ENCODE data around the gene ROBO2. TPM values are rescaled to one million over a fixed set of nuclear protein-coding genes. Genes with fewer than 3 reads are reported as not detected.

Gene ROBO2
- total and polyA plus RNA-seq, 11 donors, result 0.04 to 0.93 (median 0.06) TPM; not detected in 6

GRCh38 chr3:77147836-77148578, 108.1 kb downstream of the ROBO2 start:
- no peaks in the 10 kb centered on the region for H3K27me3 ChIP-seq
- ATAC-seq (no peak), DNase-seq (no peak)
- no peaks in the 10 kb centered on the region for H3K36me3 ChIP-seq
- intact Hi-C loops (cut with DNase I), result no loop called here
- no peak overlapping the region for H3K27ac ChIP-seq
- TF ChIP-seq CTCF (IDR thresholded peaks at IDR 0.05) (no peak), POLR2A (IDR thresholded peaks at IDR 0.05) (no peak)
- H3K9me3 ChIP-seq, result no peaks in the 10 kb centered on the region
- WGBS, 4 donors, result 62 to 72% (median 66%) methylated on average over 8 of the region's 8 CpGs
- H3K4me3 ChIP-seq, result no peak overlapping the region
- no peaks in the 10 kb centered on the region for H3K4me1 ChIP-seq

GRCh38 chr3:77149382-77149781, 109.5 kb downstream of the ROBO2 start:
- 78 to 92% (median 85%) methylated on average over 2 of the region's 2 CpGs for WGBS, 4 donors
- no peak overlapping the region for H3K4me3 ChIP-seq
- no peak for DNase-seq
- ATAC-seq, result no peak
- intact Hi-C loops (cut with DNase I), result no loop called here
- no peaks in the 10 kb centered on the region for H3K9me3 ChIP-seq
- H3K27me3 ChIP-seq, result no peaks in the 10 kb centered on the region
- TF ChIP-seq CTCF (IDR thresholded peaks at IDR 0.05), result no peak
- TF ChIP-seq POLR2A (IDR thresholded peaks at IDR 0.05), result no peak
- no peak overlapping the region for H3K27ac ChIP-seq
- no peaks in the 10 kb centered on the region for H3K4me1 ChIP-seq
- no peaks in the 10 kb centered on the region for H3K36me3 ChIP-seq

- Histone ChIP-seq H3K4me3 (no peak overlapping the region), H3K27ac (no peak overlapping the region)
- WGBS, 4 donors, result 79 to 87% (median 81%) methylated on average over 7 of the region's 7 CpGs
Observed at GRCh38 chr3:77150028-77150427, 110.1 kb downstream of the ROBO2 start.

GRCh38 chr3:77150759-77151158, 110.9 kb downstream of the ROBO2 start:
- no peaks in the 10 kb centered on the region for H3K9me3 ChIP-seq
- H3K27ac ChIP-seq, result no peak overlapping the region
- no peak overlapping the region for H3K4me3 ChIP-seq
- intact Hi-C loops (cut with DNase I), result no loop called here
- DNase-seq (no peak), ATAC-seq (no peak)
- no peaks in the 10 kb centered on the region for H3K27me3 ChIP-seq
- no peaks in the 10 kb centered on the region for H3K4me1 ChIP-seq
- no peaks in the 10 kb centered on the region for H3K36me3 ChIP-seq
- TF ChIP-seq CTCF (IDR thresholded peaks at IDR 0.05), result no peak
- TF ChIP-seq POLR2A (IDR thresholded peaks at IDR 0.05), result no peak

More at GRCh38 chr3:77150028-77150427, 110.1 kb downstream of the ROBO2 start:
- ATAC-seq (no peak), DNase-seq (no peak)
- TF ChIP-seq CTCF (IDR thresholded peaks at IDR 0.05) (no peak), POLR2A (IDR thresholded peaks at IDR 0.05) (no peak)
- intact Hi-C loops (cut with DNase I), result no loop called here
- Histone ChIP-seq H3K9me3 (no peaks in the 10 kb centered on the region), H3K4me1 (no peaks in the 10 kb centered on the region), H3K36me3 (no peaks in the 10 kb centered on the region), H3K27me3 (no peaks in the 10 kb centered on the region)

Data from heart left ventricle (tissue), 16 donors.